Neuronal stem cell (in vitro differentiated cells): Measurements from ENCODE around the gene LONRF2.

Experiments
- DNase-seq: peaks from one replicate; pipeline ENCODE4 v3.0.0-alpha.2; 2013; ENCODE audit warnings: low spot score
- H2AFZ ChIP-seq: one replicate; pipeline ENCODE4 v1.6.1; 2013; ENCODE audit warnings: mild to moderate bottlenecking, low read length, inconsistent platforms
- H2AK5ac ChIP-seq: 2 replicates; pipeline ENCODE4 v1.6.1; 2013; ENCODE audit warnings: low read depth, mild to moderate bottlenecking, inconsistent platforms, low read length, moderate library complexity, mixed read lengths
- H2BK120ac ChIP-seq: 2 replicates; pipeline ENCODE4 v1.6.1; 2013; ENCODE audit warnings: low read depth, mild to moderate bottlenecking, inconsistent platforms, low read length, moderate library complexity, mixed read lengths
- H2BK12ac ChIP-seq: one replicate; pipeline ENCODE4 v1.6.1; 2013; ENCODE audit warnings: low read length, inconsistent platforms
- H2BK15ac ChIP-seq: 2 replicates; pipeline ENCODE4 v1.6.1; 2013; ENCODE audit warnings: mild to moderate bottlenecking, low read length, inconsistent platforms, mixed read lengths
- H2BK5ac ChIP-seq: one replicate; pipeline ENCODE4 v1.6.1; 2013; ENCODE audit warnings: inconsistent platforms, mild to moderate bottlenecking, low read length, moderate library complexity
- H3K14ac ChIP-seq: one replicate; pipeline ENCODE4 v1.6.1; 2013; ENCODE audit warnings: low read length, inconsistent platforms
- H3K18ac ChIP-seq: 2 replicates; pipeline ENCODE4 v1.6.1; 2013; ENCODE audit warnings: low read length, inconsistent platforms
- H3K23ac ChIP-seq: 2 replicates; pipeline ENCODE4 v1.6.1; 2013; ENCODE audit warnings: low read depth, mild to moderate bottlenecking, mixed read lengths, low read length, inconsistent platforms; ENCODE audit not compliant: poor library complexity
- H3K27ac ChIP-seq: replicated peaks from 3 replicates; pipeline ENCODE4 v1.5.1; 2013; ENCODE audit warnings: low read length, inconsistent platforms
- H3K27me3 ChIP-seq, 3 experiments: 2 replicates each; pipeline ENCODE4 v1.6.1; 2013; ENCODE audit warnings: low read length in 3 of 3, mild to moderate bottlenecking in 2 of 3, inconsistent platforms in 1 of 3, low read depth in 1 of 3, mixed read lengths in 1 of 3, moderate library complexity in 1 of 3; ENCODE audit not compliant: control insufficient read depth in 3 of 3, insufficient read depth in 3 of 3
- H3K36me3 ChIP-seq, 2 donors: replicated peaks in 1 of 2; 2 replicates each; pipeline ENCODE4 v1.6.1; 2013; ENCODE audit warnings: low read length in 2 of 2; ENCODE audit not compliant: control insufficient read depth in 2 of 2, insufficient read depth in 2 of 2
- H3K4ac ChIP-seq: 2 replicates; pipeline ENCODE4 v1.6.1; 2013; ENCODE audit warnings: inconsistent platforms, mild to moderate bottlenecking, low read length, moderate library complexity
- H3K4me1 ChIP-seq, 2 donors: 1 replicate in 1 of 2; 2 replicates in 1 of 2; pipeline ENCODE4 v1.6.1; 2013; ENCODE audit warnings: low read length in 2 of 2, low read depth in 1 of 2; ENCODE audit not compliant: control insufficient read depth in 2 of 2, insufficient read depth in 1 of 2
- H3K4me2 ChIP-seq: one replicate; pipeline ENCODE4 v1.6.1; 2013; ENCODE audit warnings: mild to moderate bottlenecking, low read length, inconsistent platforms; ENCODE audit not compliant: insufficient read depth, poor library complexity, severe bottlenecking
- H3K4me3 ChIP-seq, 2 donors: 2 replicates each; pipeline ENCODE4 v1.5.1; 2013; ENCODE audit warnings: low read length in 2 of 2, mild to moderate bottlenecking in 2 of 2, inconsistent platforms in 1 of 2, moderate library complexity in 1 of 2
- H3K79me1 ChIP-seq: one replicate; pipeline ENCODE4 v1.6.1; 2013; ENCODE audit warnings: low read depth, mild to moderate bottlenecking, inconsistent platforms, low read length, moderate library complexity
- H3K9ac ChIP-seq: one replicate; pipeline ENCODE4 v1.6.1; 2013; ENCODE audit warnings: mild to moderate bottlenecking, low read depth, low read length, inconsistent platforms; ENCODE audit not compliant: poor library complexity
- H3K9me3 ChIP-seq, 2 donors: replicated peaks in 1 of 2; 2 replicates each; pipeline versions ENCODE3 to v1.6.1; 2013; ENCODE audit warnings: low read length in 2 of 2, mild to moderate bottlenecking in 2 of 2, inconsistent platforms in 1 of 2, low read depth in 1 of 2, mixed read lengths in 1 of 2, moderate library complexity in 1 of 2; ENCODE audit not compliant: control insufficient read depth in 2 of 2, insufficient read depth in 1 of 2
- H4K8ac ChIP-seq: one replicate; pipeline ENCODE4 v1.6.1; 2013; ENCODE audit warnings: low read depth, mild to moderate bottlenecking, inconsistent platforms, low read length, moderate library complexity
- H4K91ac ChIP-seq: one replicate; pipeline ENCODE4 v1.6.1; 2013; ENCODE audit warnings: low read length, low read depth, mild to moderate bottlenecking, inconsistent platforms; ENCODE audit not compliant: poor library complexity
- WGBS, 2 donors: extraction: QIAGEN DNeasy Blood & Tissue Kit; methylation state at CpG; one replicate each; pipeline ENCODE4 v1.1.7; 2013; ENCODE audit warnings: missing lambda C conversion rate in 2 of 2, mixed read lengths in 1 of 2; ENCODE audit not compliant: insufficient read length in 2 of 2, insufficient replicate concordance in 1 of 2; ENCODE audit errors: extremely low coverage in 2 of 2; 5-methylcytosine and 5-hydroxymethylcytosine counted together

The LONRF2 gene

GRCh38 chr2:100265226-100265625 is 57.1 kb downstream of the LONRF2 start:
- Histone ChIP-seq H2BK5ac (no peak overlapping the region), H3K27me3 (no peaks in the 10 kb centered on the region), H2BK12ac (no peak overlapping the region), H3K36me3 (no peaks in the 10 kb centered on the region), H3K4ac (no peak overlapping the region), H3K23ac (no peak overlapping the region), H2AFZ (no peak overlapping the region), H3K79me1 (no peaks in the 10 kb centered on the region), H2BK120ac (no peak overlapping the region), H2BK15ac (no peak overlapping the region), H4K91ac (no peak overlapping the region), H2AK5ac (no peak overlapping the region), H3K14ac (no peak overlapping the region), H3K4me2 (no peak overlapping the region), H4K8ac (no peak overlapping the region), H3K18ac (no peak overlapping the region), H3K9me3 (no peaks in the 10 kb centered on the region), H3K4me1 (no peaks in the 10 kb centered on the region), H3K4me3 (no peak overlapping the region), H3K9ac (peak overlapping the region; percentile 24), H3K27ac (no peak overlapping the region)
- DNase-seq: no peak
- WGBS, 2 donors: no CpG with 5 or more reads among the region's 9 CpGs

DNA sequence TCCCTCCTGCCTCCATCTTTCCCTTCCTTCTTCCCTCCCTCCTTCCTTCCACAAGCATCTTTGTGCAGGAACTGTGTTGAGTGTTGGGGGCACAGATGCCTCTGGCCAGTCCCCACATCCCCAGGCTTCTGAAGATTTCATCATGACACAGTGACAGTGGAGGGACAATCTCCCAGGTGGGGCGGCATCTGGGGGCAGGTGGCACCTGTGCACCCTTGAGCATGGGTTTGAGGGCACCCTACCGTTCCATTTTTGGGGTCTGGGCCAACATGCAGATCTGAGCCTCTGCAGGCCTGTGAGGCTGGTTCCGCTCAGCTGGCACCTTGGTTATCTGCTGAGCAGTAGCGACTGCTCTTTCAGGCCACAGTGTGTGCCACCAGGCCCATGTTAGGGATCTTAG is 57.6 kb downstream of the LONRF2 start:
- Histone ChIP-seq H2BK120ac (no peak overlapping the region), H3K27me3 (no peaks in the 10 kb centered on the region), H2BK15ac (no peak overlapping the region), H3K4me1 (no peaks in the 10 kb centered on the region), H3K18ac (no peak overlapping the region), H2BK12ac (no peak overlapping the region), H3K36me3 (no peaks in the 10 kb centered on the region), H3K14ac (no peak overlapping the region), H3K4ac (no peak overlapping the region), H4K91ac (no peak overlapping the region), H2BK5ac (no peak overlapping the region), H3K9me3 (no peaks in the 10 kb centered on the region), H3K4me3 (no peak overlapping the region), H3K9ac (no peak overlapping the region), H3K23ac (no peak overlapping the region), H3K4me2 (no peak overlapping the region), H3K79me1 (no peaks in the 10 kb centered on the region), H2AK5ac (no peak overlapping the region), H4K8ac (no peak overlapping the region), H3K27ac (no peak overlapping the region), H2AFZ (no peak overlapping the region)
- WGBS, 2 donors: no CpG with 5 or more reads among the region's 4 CpGs
- DNase-seq: no peak

- Histone ChIP-seq H3K4ac (no peak overlapping the region), H2BK12ac (no peak overlapping the region), H3K27me3 (no peaks in the 10 kb centered on the region), H3K36me3 (no peaks in the 10 kb centered on the region), H2BK15ac (no peak overlapping the region), H3K9me3 (no peaks in the 10 kb centered on the region), H3K23ac (peak overlapping the region; percentile 6), H3K18ac (peak overlapping the region; percentile 9), H3K14ac (peak overlapping the region; percentile 17), H3K4me1 (no peaks in the 10 kb centered on the region), H2AFZ (no peak overlapping the region), H3K4me2 (no peak overlapping the region), H4K91ac (no peak overlapping the region), H3K79me1 (no peaks in the 10 kb centered on the region), H3K4me3 (peak overlapping the region in 1 of 2 donors; percentile 11), H2BK5ac (no peak overlapping the region), H3K9ac (no peak overlapping the region), H2AK5ac (no peak overlapping the region), H3K27ac (no peak overlapping the region), H4K8ac (no peak overlapping the region), H2BK120ac (no peak overlapping the region)
- no CpG with 5 or more reads among the region's 8 CpGs for WGBS, 2 donors
- DNase-seq: no peak
These were observed 58.2 kb downstream of the LONRF2 start for GRCh38 chr2:100264121-100264520.

DNA sequence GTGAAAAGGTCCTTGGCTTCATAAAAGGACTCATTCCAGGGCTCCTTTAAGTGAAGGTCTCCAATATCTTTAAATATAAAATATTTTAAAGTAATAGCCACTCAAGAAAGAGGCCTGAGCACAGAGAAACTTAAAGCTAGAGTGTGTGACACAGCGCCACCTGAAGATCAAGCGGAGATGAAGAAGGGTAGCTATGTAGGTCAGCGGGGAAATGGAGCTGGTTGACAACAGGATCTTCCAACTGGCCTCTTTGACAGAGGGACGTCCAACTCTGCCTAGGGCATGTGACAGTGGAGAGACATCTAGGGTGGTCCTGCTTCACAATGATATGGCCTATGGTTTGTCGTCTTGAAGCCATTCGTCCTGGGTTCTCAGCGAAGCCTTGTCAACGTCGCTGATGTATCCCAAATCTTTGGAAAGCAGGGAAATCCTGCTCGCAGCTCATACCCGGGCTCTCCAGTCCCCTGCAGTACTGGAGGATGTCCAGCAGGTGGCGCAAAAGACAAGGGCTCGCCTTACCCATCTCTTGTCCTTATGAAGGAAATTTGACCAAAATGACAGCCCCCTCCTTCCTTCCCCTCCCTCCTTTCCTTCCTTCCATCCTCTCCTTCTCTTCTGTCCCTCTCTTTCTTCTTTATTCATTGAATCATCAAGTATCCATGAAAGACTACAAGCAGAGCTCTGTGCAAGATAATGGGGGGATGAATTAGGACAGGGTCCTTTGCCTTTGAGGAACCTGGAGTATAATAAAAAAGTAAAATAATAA is 59.6 kb downstream of the LONRF2 start:
- Histone ChIP-seq H2AFZ (peak overlapping the region; percentile 70), H3K27me3 (no peaks in the 10 kb centered on the region), H3K4me2 (peak overlapping the region; percentile 28), H3K9me3 (no peaks in the 10 kb centered on the region), H2AK5ac (no peak overlapping the region), H2BK5ac (no peak overlapping the region), H3K9ac (no peak overlapping the region), H2BK120ac (no peak overlapping the region), H3K14ac (no peak overlapping the region), H4K8ac (no peak overlapping the region), H3K4me3 (no peak overlapping the region), H2BK12ac (no peak overlapping the region), H3K27ac (no peak overlapping the region), H3K23ac (no peak overlapping the region), H3K18ac (no peak overlapping the region), H3K36me3 (no peaks in the 10 kb centered on the region), H3K4me1 (no peaks in the 10 kb centered on the region), H2BK15ac (no peak overlapping the region), H4K91ac (no peak overlapping the region), H3K4ac (no peak overlapping the region), H3K79me1 (no peaks in the 10 kb centered on the region)
- peak; percentile 68 for DNase-seq
- no CpG with 5 or more reads among the region's 13 CpGs for WGBS, 2 donors
